Ishikawa (cell line): Measurements from ENCODE around the gene EPHA8.

Source experiments
- EP300 ChIP-seq: IDR thresholded peaks from 2 replicates; pipeline ENCODE4 v1.6.1; 2012; ENCODE audit warnings: borderline replicate concordance
- RAD21 ChIP-seq: IDR thresholded peaks from 2 replicates; pipeline ENCODE4 v1.6.1; 2012; ENCODE audit warnings: low read depth
- YY1 ChIP-seq: IDR thresholded peaks from 2 replicates; pipeline ENCODE4 v1.6.1; 2012; ENCODE audit warnings: low read depth

DNA sequence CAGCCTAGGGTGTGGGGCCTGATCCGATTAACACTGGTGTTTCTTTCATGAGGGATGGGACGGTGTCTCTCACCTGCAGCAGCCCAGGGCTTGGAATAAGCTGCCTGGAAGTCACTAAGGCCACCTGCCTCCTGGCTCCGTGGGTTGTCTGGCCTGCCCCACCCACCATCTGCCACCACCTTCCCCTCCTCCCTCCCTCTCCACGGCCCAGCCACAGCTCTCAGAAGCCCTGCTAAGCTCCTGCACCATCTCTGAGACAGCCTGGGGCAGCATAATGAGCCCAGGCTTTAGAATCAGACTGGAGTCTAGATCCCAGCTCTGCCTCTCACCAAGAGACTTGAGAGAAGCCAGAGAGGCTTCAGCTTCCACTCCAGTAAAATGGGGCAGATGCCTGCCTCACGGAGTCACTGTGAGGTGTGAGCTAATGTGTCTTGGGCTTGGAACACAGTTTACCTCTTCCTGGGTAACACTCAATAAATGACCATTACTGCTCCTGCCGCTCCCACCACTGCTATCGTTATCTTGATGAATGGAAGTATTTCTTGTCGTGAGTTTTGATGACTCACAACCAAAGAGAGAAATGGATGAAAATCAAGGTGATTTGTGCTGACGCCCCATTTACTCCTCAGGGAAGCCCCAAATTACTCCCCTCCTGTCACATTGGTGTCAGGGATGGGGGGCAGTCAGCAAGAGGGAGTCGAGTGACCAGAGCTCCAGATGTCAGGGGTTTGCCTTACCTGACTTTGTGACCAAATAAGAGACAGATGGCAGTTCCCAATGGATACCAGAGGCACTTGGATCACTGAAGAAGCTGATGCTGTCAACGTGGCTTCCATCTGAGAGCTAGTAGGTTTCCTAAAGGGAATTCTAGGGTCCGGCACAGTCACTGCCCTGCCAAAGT is 49.6 kb downstream of the EPHA8 start:
- no peak for TF ChIP-seq RAD21
- no peak for TF ChIP-seq EP300
- no peak for TF ChIP-seq YY1
